HFF-Myc (cell line): Measurements from ENCODE around the gene IMMP1L.
A peak's percentile ranks its signal among the peaks of the same experiment; 100 is the strongest.

Experiments
- DNase-seq: peaks from one replicate; pipeline ENCODE4 v3.0.0-alpha.2; 2011; ENCODE audit warnings: low read depth; ENCODE audit errors: extremely low read depth
- H3K4me3 ChIP-seq: replicated peaks from 2 replicates; pipeline ENCODE4 v1.5.1; 2011; ENCODE audit warnings: low read depth, mild to moderate bottlenecking, control low read depth, low read length
- TF ChIP-seq, protein P1 (sequence below): IDR thresholded peaks from 2 replicates; pipeline ENCODE4 v1.5.1; 2012; ENCODE audit warnings: mild to moderate bottlenecking, low read depth, low read length, control low read depth; ENCODE audit errors: missing control alignments

Gene IMMP1L

GRCh38 chr11:31415435-31415834, 94.0 kb downstream of the IMMP1L start:
- TF ChIP-seq, protein P1, sequence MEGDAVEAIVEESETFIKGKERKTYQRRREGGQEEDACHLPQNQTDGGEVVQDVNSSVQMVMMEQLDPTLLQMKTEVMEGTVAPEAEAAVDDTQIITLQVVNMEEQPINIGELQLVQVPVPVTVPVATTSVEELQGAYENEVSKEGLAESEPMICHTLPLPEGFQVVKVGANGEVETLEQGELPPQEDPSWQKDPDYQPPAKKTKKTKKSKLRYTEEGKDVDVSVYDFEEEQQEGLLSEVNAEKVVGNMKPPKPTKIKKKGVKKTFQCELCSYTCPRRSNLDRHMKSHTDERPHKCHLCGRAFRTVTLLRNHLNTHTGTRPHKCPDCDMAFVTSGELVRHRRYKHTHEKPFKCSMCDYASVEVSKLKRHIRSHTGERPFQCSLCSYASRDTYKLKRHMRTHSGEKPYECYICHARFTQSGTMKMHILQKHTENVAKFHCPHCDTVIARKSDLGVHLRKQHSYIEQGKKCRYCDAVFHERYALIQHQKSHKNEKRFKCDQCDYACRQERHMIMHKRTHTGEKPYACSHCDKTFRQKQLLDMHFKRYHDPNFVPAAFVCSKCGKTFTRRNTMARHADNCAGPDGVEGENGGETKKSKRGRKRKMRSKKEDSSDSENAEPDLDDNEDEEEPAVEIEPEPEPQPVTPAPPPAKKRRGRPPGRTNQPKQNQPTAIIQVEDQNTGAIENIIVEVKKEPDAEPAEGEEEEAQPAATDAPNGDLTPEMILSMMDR: no peak
- no peak overlapping the region for H3K4me3 ChIP-seq
- DNase-seq: no peak

- DNase-seq: no peak
- TF ChIP-seq, protein P1: no peak
- H3K4me3 ChIP-seq: no peak overlapping the region
Measured at GRCh38 chr11:31414338-31414737, 95.1 kb downstream of the IMMP1L start.

- TF ChIP-seq, protein P1: no peak
- no peak for DNase-seq
- H3K4me3 ChIP-seq: no peak overlapping the region
Measured at GRCh38 chr11:31412946-31413345, 96.5 kb downstream of the IMMP1L start.

- TF ChIP-seq, protein P1: no peak
- DNase-seq: no peak
- H3K4me3 ChIP-seq: no peak overlapping the region
Measured at GRCh38 chr11:31408201-31408600, 101.2 kb downstream of the IMMP1L start.

DNA sequence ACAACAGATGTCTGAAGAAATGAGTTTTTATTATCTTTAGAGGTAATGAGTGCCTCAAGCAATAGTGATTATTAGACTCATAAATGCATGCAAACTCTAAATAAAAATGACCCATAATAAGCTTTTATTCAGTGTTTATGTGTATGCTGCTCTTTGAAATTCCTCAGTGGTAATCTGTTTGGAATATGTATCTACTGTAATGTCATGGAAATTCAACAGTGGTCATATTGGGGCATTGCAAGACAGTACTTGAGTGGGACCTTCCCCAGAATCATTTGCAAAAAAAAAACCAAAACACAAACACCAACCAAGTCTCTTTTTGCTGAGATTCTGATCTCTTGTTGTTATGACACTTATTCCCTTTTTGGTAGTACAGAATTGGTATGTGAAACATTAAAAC, 104.8 kb downstream of the IMMP1L start:
- H3K4me3 ChIP-seq: no peak overlapping the region
- no peak for DNase-seq

GRCh38 chr11:31397239-31397834, 112.1 kb downstream of the IMMP1L start:
- H3K4me3 ChIP-seq: no peak overlapping the region
- TF ChIP-seq, protein P1: peak; percentile 22
- no peak for DNase-seq

More for the DNA sequence above, 104.8 kb downstream of the IMMP1L start:
- TF ChIP-seq, protein P1: no peak

GRCh38 chr11:31387379-31387778, 122.0 kb downstream of the IMMP1L start:
- H3K4me3 ChIP-seq: no peak overlapping the region
- TF ChIP-seq, protein P1: no peak
- DNase-seq: no peak
